HUES64 (cell line): ENCODE measurements around the gene GPATCH2L.

ENCODE experiments used
- H3K27ac ChIP-seq: 2 replicates; pipeline ENCODE4 v1.7.0; 2013; ENCODE audit warnings: low read depth, low read length, inconsistent platforms
- H3K27me3 ChIP-seq: 2 replicates; pipeline ENCODE4 v1.6.1; 2013; ENCODE audit warnings: mild to moderate bottlenecking, low read length; ENCODE audit not compliant: insufficient read depth
- H3K36me3 ChIP-seq: 2 replicates; pipeline ENCODE4 v1.6.1; 2013; ENCODE audit warnings: mild to moderate bottlenecking, low read length; ENCODE audit not compliant: insufficient read depth
- H3K4me1 ChIP-seq: 2 replicates; pipeline ENCODE4 v1.6.1; 2013; ENCODE audit warnings: mild to moderate bottlenecking, low read length, moderate library complexity; ENCODE audit not compliant: insufficient read depth
- H3K4me3 ChIP-seq: 2 replicates; pipeline ENCODE4 v1.5.1; 2013; ENCODE audit warnings: mild to moderate bottlenecking, low read length, moderate library complexity
- H3K9ac ChIP-seq: 2 replicates; pipeline ENCODE4 v1.6.1; 2013; ENCODE audit warnings: mild to moderate bottlenecking, low read depth, low read length
- H3K9me3 ChIP-seq: 2 replicates; pipeline ENCODE4 v1.6.1; 2013; ENCODE audit warnings: low read depth, low read length; ENCODE audit not compliant: insufficient read depth
- WGBS: fragments of 150-250, 120-280 bp; methylation state at CpG from one replicate; pipeline ENCODE4 v1.1.7; 2013; ENCODE audit warnings: missing lambda C conversion rate; 5-methylcytosine and 5-hydroxymethylcytosine counted together

The GPATCH2L gene

DNA sequence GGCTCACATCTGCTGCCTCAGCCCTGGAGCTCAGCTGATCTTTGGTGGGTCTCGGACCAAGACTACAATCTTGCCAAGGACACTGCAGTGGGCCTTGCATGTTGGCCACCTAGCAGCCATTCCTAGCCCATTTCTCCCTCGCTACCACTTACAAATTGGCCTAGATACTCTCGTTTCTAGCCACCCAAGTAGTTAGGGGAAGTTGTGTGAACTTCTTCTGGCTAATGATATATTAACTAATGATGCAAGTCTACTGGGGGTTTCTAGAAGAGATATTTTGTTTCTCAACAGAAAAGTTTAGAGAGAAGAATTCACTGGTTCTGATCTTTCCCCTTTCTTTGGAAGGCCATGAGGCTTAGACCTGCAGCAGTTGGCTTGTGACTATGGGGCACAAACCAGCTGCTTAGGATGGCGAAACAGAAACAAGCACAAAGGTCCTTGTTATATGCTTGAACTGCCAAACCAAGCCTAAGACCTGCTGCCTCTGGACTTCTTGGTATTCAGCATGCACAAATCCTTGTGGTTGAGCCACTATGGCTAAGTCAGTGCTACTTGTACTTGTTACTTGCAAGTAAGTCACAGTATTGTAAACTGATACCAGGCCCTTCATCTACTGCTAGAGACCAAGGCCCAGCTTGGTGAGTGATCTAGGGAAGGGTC is 30.5 kb upstream of the GPATCH2L start:
- no peaks in the 10 kb centered on the region for H3K36me3 ChIP-seq
- H3K27ac ChIP-seq: no peak overlapping the region
- H3K4me3 ChIP-seq: no peak overlapping the region
- H3K4me1 ChIP-seq: peaks cover 4% of the 10 kb centered on the region; the same call in 1 of the 2 replicates
- no peaks in the 10 kb centered on the region for H3K9me3 ChIP-seq
- H3K27me3 ChIP-seq: no peaks in the 10 kb centered on the region
- H3K9ac ChIP-seq: no peak overlapping the region
- WGBS: 66% methylated on average over 4 of the region's 4 CpGs

DNA sequence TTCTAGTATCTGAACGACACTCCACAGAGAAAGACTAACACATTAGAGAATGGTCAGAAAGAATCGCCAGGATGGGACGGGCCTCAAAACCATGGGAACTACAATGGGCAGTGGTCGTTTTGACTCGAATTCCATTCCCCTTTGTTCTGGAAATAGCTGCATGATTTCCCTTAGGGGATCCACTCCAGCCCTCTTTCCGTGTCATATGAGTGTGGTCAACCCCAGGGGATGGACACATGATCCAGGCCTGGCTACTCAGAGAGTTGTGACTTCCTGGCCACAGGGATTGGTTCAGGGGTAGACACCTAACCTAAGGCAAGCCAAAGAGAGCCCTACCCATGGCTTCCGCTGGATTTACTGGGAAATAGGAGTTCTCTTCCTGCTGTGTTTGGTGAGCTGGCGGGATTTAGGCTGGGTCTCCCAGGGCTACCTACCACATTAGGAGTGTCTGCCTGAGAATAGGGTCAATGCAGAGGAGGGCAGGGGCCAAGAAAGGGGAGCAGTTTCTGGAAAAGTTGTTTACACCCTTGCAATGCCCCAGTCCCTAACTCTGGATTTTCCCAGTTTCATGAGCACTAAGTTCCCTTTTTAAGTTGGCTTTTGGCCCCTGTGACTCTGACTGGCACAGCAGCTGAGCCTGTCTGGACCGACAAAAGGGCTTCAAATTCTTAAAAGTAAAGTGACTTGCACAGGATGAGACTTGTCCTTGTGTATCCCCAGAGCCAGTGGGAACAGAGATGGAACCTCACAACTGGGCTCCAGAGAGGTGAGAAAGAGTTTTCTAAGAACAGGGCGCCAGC is 28.1 kb upstream of the GPATCH2L start:
- Histone ChIP-seq H3K9me3 (no peaks in the 10 kb centered on the region), H3K4me3 (no peak overlapping the region), H3K36me3 (no peaks in the 10 kb centered on the region), H3K27ac (no peak overlapping the region), H3K9ac (no peak overlapping the region), H3K4me1 (peaks cover 4% of the 10 kb centered on the region; the same call in 1 of the 2 replicates), H3K27me3 (no peaks in the 10 kb centered on the region)
- 72% methylated on average over 10 of the region's 10 CpGs for WGBS

DNA sequence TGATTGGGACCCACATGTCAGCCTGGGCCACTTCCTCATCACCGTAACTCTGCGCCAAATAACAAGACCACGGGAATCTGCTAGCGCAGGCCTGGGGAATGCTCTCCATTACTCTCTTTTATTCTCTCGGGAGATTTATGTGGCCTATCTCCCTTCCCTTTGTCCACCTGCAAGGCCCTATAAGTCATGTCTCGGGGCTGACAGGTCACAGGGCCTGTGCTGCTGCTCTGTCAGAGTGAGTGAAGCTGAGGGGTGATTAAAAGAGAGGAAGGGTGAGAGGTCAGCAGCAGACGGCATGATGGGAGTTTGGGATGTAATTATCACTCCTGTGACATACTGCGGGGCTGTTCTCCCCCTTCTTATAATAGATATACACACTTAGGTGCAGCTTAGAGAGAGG is 26.2 kb upstream of the GPATCH2L start:
- Histone ChIP-seq H3K9me3 (no peaks in the 10 kb centered on the region), H3K27me3 (peaks cover 6% of the 10 kb centered on the region), H3K4me1 (peaks cover 4% of the 10 kb centered on the region; the same call in 1 of the 2 replicates), H3K27ac (no peak overlapping the region), H3K36me3 (no peaks in the 10 kb centered on the region), H3K4me3 (no peak overlapping the region), H3K9ac (no peak overlapping the region)
- WGBS: 93% methylated on average over 7 of the region's 8 CpGs

DNA sequence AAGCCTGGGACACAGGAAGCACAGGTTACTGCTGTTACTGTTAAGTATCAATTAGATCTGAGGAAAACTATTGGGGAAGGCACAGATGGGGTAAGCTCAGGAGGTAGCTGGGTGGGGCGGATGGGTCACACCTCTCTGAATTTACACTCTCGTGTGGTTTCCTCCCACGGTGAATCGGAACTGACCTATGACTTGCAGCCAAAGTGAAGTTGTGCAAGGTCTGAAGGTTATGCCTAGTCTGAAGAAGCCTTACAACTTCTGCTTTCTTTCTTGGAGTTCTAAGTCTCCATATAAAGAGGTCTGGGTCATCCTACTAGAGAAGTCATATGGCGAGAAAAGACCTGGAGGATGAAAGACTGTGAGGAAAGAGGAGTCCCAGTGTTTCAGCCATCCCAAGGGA is 25.6 kb upstream of the GPATCH2L start:
- Histone ChIP-seq H3K9me3 (no peaks in the 10 kb centered on the region), H3K9ac (no peak overlapping the region), H3K27ac (no peak overlapping the region), H3K4me1 (peaks cover 8% of the 10 kb centered on the region; the same call in 1 of the 2 replicates), H3K4me3 (no peak overlapping the region), H3K27me3 (peaks cover 12% of the 10 kb centered on the region), H3K36me3 (no peaks in the 10 kb centered on the region)
- WGBS: 95% methylated on average over 5 of the region's 5 CpGs

DNA sequence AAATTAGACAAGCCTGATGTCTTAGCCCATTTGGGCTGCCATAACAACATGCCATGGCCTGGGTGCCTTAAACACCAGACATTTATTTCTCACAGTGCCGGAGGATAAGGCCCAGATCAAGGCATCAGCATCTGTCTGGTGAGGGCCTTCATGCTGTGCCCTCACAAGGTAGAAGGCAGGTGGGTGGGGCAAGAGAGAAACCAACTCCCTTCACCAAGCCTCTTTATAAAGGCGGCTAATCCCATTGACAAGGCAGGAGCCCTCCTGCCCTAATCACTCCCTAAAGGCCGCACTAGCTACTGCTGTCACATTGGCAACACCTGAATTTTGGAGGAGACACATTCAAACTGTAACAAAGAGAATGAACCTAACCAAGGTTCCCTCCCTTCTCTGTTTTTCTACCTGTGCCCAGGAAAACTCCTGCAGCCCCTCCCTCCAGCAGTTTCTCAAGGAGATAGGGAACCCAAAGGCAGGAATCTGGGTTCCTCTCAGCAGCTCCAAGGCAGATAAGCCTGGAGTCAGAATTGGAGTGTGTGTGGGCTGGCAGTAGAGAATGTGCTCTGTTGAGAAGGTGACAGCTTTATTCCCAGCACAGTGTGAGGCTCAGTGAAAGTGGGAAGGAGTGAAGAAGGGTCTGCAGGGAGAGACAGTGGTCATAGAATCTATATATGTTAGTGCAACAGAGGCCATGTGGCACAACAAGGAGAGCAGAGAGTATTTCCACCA is 21.7 kb upstream of the GPATCH2L start:
- H3K9ac ChIP-seq: no peak overlapping the region
- peaks cover 4% of the 10 kb centered on the region; the same call in 1 of the 2 replicates for H3K4me1 ChIP-seq
- no peak overlapping the region for H3K4me3 ChIP-seq
- peaks cover 43% of the 10 kb centered on the region for H3K27me3 ChIP-seq
- H3K9me3 ChIP-seq: no peaks in the 10 kb centered on the region
- H3K27ac ChIP-seq: no peak overlapping the region
- 76% methylated on average over 2 of the region's 3 CpGs for WGBS
- H3K36me3 ChIP-seq: no peaks in the 10 kb centered on the region

DNA sequence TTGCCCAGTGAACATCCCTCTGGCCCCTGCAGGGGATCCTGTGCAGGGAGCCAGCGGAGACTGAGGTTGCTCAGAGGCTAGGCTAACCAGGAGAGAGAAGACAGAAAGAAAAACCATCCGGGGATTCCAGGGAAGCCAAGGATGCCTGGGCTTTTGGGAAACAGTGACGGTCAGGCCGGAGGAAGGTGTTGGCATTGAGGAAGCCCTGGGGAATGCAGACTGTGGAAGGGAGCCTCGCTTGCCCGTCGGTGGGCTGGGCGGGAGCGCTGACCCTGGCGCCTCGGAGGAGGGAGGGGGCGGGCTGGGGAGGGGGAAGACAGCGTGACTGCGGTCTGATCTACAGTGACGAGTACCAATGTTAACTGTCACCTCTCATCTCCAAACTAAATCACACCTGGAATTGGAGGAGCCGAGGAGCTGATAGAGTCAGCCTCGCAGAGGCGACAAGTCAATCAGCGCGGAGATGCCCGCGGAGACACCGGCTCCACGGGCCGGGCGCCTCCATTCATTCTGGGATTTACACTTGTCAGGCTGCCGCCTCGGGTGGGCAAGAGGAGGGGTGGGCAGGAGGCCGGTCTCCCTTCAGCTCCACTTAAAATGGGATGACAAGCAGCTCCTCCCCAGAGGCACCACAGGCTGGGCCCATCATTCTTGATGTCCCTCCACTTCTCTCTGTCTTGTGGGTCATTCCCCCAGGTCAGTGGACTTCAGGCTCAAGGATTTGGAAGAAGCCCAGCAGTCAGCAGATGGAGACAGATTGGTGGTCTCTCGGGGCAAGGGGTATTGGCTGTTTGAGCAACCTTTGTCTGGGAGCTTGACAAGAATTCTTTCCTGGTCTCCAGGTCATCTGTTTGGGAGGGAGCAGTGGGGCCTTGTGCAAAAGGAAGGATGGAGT is 20.4 kb upstream of the GPATCH2L start:
- H3K27me3 ChIP-seq: peaks cover 56% of the 10 kb centered on the region
- WGBS: 39% methylated on average over 20 of the region's 30 CpGs

DNA sequence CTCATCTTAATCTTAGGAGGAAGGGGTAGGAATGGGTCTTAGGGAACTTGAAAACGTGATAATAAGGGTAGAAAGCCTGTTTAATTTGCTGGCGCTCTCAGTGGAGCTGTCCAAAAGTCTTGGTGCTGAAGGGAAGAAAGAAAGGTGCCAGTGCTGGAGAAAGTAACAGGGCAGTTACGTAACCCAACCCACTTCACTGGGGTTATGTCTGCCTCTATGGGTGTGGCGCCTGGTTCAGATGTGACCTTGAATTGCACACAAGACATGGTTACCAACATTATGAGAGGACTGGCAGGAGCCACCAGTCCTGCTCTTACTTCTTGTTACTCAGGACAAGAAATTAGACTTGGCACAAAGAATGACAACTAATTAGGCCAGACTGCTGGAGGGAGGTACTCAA is 18.6 kb upstream of the GPATCH2L start:
- H3K9me3 ChIP-seq: no peaks in the 10 kb centered on the region
- 37% methylated on average over 4 of the region's 4 CpGs for WGBS
- H3K27me3 ChIP-seq: peaks cover 73% of the 10 kb centered on the region
- H3K36me3 ChIP-seq: no peaks in the 10 kb centered on the region
- no peak overlapping the region for H3K4me3 ChIP-seq
- H3K9ac ChIP-seq: no peak overlapping the region
- no peak overlapping the region for H3K27ac ChIP-seq
- peaks cover 11% of the 10 kb centered on the region; the same call in 1 of the 2 replicates for H3K4me1 ChIP-seq

More for the DNA sequence above, 20.4 kb upstream of the GPATCH2L start:
- Histone ChIP-seq H3K36me3 (no peaks in the 10 kb centered on the region), H3K9ac (no peak overlapping the region), H3K4me1 (peaks cover 4% of the 10 kb centered on the region; the same call in 1 of the 2 replicates), H3K9me3 (no peaks in the 10 kb centered on the region), H3K27ac (no peak overlapping the region), H3K4me3 (peak overlapping the region; percentile 7; the same call in 1 of the 2 replicates)

DNA sequence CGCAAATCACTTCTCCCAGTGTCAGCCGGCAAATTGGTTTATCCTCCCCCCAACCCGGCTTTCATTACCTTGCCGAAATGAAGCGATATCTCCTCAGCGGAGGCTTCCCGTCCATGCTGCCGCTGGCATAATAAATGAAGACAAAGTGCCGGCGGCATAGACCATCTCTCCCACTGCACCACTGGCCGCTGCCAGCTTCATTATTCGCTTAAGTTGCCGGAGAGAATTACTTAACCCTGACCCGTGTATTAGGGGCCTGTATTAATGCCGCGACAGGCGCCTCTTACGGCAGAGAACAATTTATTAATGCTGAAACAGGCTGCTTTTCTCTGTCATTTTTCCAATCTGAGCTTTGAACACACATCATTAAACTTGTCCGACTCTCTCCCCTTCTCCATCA is 17.5 kb upstream of the GPATCH2L start:
- no peaks in the 10 kb centered on the region for H3K9me3 ChIP-seq
- H3K27me3 ChIP-seq: peaks cover 82% of the 10 kb centered on the region
- H3K27ac ChIP-seq: no peak overlapping the region
- 94% methylated on average over 19 of the region's 19 CpGs for WGBS
- H3K4me1 ChIP-seq: peaks cover 11% of the 10 kb centered on the region; the same call in 1 of the 2 replicates
- H3K36me3 ChIP-seq: no peaks in the 10 kb centered on the region
- H3K4me3 ChIP-seq: no peak overlapping the region
- H3K9ac ChIP-seq: no peak overlapping the region

DNA sequence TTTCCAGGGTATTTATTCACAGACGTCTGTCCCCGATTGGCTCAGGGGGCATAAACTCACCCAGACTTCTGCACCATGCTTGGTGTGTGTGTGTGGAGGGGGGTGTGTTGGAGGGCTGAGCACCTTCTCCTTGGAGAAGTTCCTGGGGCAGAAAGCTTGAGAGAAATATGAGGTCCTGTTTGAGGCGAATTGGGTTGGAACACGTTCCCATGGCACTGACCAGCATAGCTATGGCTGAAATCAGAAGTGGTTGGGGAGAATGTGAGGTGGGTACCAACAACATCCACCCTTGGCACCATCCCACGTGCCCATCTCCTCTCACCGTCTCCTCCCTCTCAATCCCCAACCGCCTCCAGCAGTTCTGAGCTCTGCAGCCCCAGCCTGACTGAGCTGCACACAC is 16.0 kb upstream of the GPATCH2L start:
- Histone ChIP-seq H3K27ac (no peak overlapping the region), H3K4me1 (peaks cover 10% of the 10 kb centered on the region; the same call in 1 of the 2 replicates), H3K27me3 (peaks cover 89% of the 10 kb centered on the region), H3K9ac (no peak overlapping the region), H3K36me3 (no peaks in the 10 kb centered on the region), H3K9me3 (no peaks in the 10 kb centered on the region), H3K4me3 (no peak overlapping the region)
- WGBS: 84% methylated on average over 7 of the region's 7 CpGs

DNA sequence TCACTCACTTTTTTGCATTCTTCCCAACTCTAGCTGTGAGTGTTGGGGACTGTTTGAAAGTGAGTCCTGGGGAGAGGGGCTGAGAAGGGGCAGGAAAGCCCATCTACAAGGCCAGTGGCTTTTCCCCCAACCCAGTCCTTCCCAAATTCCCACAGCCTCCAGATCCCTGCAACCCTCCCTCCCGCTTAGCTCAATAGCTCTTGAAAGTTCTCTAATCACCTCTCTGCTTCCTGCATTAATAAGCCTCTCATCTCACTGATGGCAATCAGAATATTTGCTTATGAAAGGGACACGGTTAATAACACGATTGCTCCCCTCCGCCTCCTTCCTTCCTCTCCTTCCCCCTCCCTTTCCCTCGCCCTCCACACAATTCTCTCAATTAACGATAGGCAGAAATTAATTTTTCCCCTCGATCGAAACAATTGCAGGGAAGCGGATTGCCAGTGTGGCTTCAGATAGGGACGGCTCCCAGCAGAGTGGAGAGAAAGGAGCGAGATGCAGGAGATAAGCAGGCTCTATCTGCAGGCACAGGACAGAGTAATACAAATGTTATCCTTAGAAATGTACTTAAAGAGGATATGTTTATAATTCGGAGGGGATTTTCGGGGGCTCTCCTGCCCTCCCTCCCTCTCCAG is 15.1 kb upstream of the GPATCH2L start:
- Histone ChIP-seq H3K4me1 (peaks cover 7% of the 10 kb centered on the region; the same call in 1 of the 2 replicates), H3K36me3 (no peaks in the 10 kb centered on the region), H3K27me3 (peaks cover 85% of the 10 kb centered on the region), H3K9me3 (no peaks in the 10 kb centered on the region), H3K4me3 (no peak overlapping the region), H3K27ac (no peak overlapping the region), H3K9ac (no peak overlapping the region)
- WGBS: 28% methylated on average over 11 of the region's 13 CpGs
